ENCODE data around the gene UTP25.

DNA sequence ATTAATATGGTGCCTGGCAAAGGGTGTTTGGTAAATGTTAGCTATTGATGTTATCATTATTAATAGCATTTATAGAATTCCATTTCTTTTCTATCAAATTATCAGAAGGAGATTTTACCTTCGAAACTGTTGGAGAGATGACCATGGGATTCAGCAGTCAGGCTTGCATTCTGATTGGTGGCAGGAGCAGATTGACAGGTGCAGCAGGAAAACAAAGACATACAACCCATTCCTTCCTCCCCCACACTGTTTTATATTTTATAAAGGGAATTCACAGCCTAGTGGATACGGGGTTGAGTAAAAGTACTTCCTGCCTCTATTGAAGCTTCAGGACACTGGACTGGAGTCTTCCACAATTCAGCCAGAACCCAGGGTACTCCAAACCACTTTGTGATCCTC is 55.2 kb downstream of the UTP25 start:
- TF ChIP-seq CTCF (IDR thresholded peaks at IDR 0.05): no peak
- TF ChIP-seq POLR2A (IDR thresholded peaks at IDR 0.05): no peak
